ENCODE results near the gene ABHD2.

DNA sequence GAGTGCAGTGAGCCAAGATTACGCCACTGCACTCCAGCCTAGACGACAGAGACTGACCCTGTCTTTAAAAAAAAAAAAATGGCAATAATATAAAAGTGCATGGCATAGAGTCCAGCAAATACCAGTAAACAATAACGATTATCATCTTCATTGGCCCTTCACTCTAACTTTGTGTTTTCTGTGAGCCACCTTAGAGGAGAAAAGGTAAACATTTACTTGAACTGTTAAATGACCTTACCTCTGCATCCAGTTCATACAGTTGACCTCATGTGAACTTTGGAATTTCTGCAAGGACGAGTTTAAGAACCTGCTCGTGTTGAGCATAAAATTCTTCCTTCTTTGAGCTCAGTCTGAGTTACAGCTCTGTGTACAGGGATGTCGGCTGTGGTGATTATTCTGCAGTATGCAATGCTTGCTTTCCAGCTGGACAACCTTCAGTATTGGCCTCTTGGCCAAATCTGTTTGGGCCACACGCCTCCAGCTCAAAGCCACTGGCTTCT lies 76.5 kb downstream of the ABHD2 start:
- TF ChIP-seq, protein P1, sequence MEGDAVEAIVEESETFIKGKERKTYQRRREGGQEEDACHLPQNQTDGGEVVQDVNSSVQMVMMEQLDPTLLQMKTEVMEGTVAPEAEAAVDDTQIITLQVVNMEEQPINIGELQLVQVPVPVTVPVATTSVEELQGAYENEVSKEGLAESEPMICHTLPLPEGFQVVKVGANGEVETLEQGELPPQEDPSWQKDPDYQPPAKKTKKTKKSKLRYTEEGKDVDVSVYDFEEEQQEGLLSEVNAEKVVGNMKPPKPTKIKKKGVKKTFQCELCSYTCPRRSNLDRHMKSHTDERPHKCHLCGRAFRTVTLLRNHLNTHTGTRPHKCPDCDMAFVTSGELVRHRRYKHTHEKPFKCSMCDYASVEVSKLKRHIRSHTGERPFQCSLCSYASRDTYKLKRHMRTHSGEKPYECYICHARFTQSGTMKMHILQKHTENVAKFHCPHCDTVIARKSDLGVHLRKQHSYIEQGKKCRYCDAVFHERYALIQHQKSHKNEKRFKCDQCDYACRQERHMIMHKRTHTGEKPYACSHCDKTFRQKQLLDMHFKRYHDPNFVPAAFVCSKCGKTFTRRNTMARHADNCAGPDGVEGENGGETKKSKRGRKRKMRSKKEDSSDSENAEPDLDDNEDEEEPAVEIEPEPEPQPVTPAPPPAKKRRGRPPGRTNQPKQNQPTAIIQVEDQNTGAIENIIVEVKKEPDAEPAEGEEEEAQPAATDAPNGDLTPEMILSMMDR (conservative IDR thresholded peaks at IDR 0.05; ENCODE audit: low read length) = no peak
- no peak for TF ChIP-seq EZH2phosphoT487 (IDR thresholded peaks at IDR 0.05; ENCODE audit: borderline replicate concordance, low read depth, low read length)

Data from OCI-LY7 (cell line).